Tibial nerve (tissue), 4 donors: ENCODE measurements around the gene CGNL1. TPM values are rescaled to one million over a fixed set of nuclear protein-coding genes. Genes with fewer than 3 reads are reported as not detected.
A peak's percentile ranks its signal among the peaks of the same experiment; 100 is the strongest.

ENCODE experiments used
- DNase-seq, 2 donors: peaks; one replicate each; pipeline ENCODE4 v3.0.0-alpha.2; 2019; ENCODE audit warnings: low spot score in 2 of 2
- H3K27ac ChIP-seq, 4 donors: fragments of 200-600 bp; sonication (generic) in 3 of 4; one replicate each; pipeline ENCODE4 v1.5.1; 2017 to 2019; ENCODE audit warnings: mild to moderate bottlenecking in 1 of 4
- H3K27me3 ChIP-seq, 2 donors: fragments of 200-600 bp; sonication (generic) in 1 of 2; one replicate each; pipeline versions ENCODE4 v1.5.1 to v1.6.0; 2017 to 2019
- H3K36me3 ChIP-seq, 3 donors: fragments of 200-600 bp; sonication (generic); one replicate each; pipeline ENCODE4 v1.5.1; 2018 to 2019
- H3K4me1 ChIP-seq, 4 donors: fragments of 200-600 bp; sonication (generic) in 3 of 4; one replicate each; pipeline ENCODE4 v1.5.1; 2017 to 2019
- H3K4me3 ChIP-seq, 4 donors: fragments of 200-600 bp; sonication (generic) in 3 of 4; one replicate each; pipeline ENCODE4 v1.5.1; 2017 to 2019; ENCODE audit warnings: mild to moderate bottlenecking in 1 of 4, moderate library complexity in 1 of 4
- H3K9me3 ChIP-seq, 4 donors: fragments of 200-600 bp; sonication (generic) in 3 of 4; one replicate each; pipeline ENCODE4 v1.5.1; 2017 to 2019
- CTCF ChIP-seq, 5 experiments: fragments of 200-600 bp in 3 of 5; fragments of 450-650 bp in 2 of 5; sonication (generic) in 3 of 5; IDR thresholded peaks; one replicate each; pipeline ENCODE4 v1.5.1; 2016 to 2019; ENCODE audit warnings: antibody characterized with exemption in 5 of 5, mild to moderate bottlenecking in 3 of 5, moderate library complexity in 2 of 5
- EP300 ChIP-seq, 2 donors: sonication (generic); formaldehyde crosslinking; IDR thresholded peaks; one replicate each; pipeline ENCODE4 v1.6.1; 2017; ENCODE audit warnings: antibody characterized with exemption in 2 of 2, mild to moderate bottlenecking in 1 of 2
- POLR2A ChIP-seq, 2 donors: fragments of 450-650 bp; IDR thresholded peaks; one replicate each; pipeline ENCODE4 v1.6.1; 2017; ENCODE audit warnings: antibody characterized with exemption in 2 of 2, mild to moderate bottlenecking in 2 of 2, moderate library complexity in 2 of 2
- WGBS, 2 donors: methylation state at CpG; one replicate each; pipeline ENCODE4 v1.1.5; 2018; 5-methylcytosine and 5-hydroxymethylcytosine counted together
- total RNA-seq, 4 donors: library from RNA; depleted of rRNA; stranded (reverse); fragments of >200 nt; gene quantifications; one replicate each; pipeline ENCODE4 v1.1.0, GENCODE V29; 2016

Gene CGNL1
- total RNA-seq, 4 donors from 2014 or later = 15.9 to 36.7 (median 29.2) TPM

DNA sequence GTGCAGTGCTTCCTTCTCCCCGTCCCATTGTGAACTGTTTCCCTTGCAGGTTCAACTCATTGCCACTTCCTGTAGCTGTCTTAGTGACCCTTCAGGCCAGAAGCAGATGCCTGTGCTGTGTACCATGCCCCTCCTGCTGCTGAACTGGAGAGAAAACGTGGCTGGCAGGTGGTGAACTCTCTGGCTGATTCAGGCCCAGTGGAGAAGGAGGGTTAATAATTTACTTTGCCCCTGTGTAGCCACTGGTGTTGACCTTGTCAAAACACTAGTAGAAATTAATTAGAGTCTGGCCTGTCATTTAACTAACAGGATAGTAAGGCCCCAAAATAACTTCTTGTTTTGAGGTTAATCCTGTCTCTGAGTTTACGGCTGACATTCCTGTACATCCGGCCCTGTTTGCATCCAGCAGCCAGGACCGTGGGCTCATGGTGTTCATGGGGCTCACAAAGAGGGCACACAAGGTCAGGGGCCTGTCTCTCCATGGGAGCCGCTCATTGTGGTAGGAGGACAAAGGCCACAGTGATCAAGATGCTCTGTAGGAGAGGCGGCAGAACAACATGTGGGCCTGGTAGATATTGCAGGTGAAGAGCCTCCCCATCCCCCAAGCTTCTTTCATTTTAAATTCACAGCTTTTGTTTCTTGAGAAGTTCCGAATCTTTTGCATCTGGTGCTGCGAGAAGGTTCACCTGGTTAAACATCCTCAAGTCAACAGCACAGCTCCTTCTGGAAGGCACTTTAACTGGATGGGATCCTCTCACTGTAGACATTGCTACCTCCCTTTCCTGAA is 101.6 kb downstream of the CGNL1 start:
- DNase-seq = no peak
- Histone ChIP-seq H3K9me3 (no peaks in the 10 kb centered on the region), H3K27ac (peak overlapping the region in 1 of 4 donors; percentile 59), H3K27me3 (no peaks in the 10 kb centered on the region), H3K4me3 (no peak overlapping the region), H3K36me3 (no peaks in the 10 kb centered on the region), H3K4me1 (peaks cover 0 to 17% (median 0%) of the 10 kb centered on the region in 4 donors)
- 68 to 77% methylated on average over 9 of the region's 9 CpGs for WGBS, 2 donors
- TF ChIP-seq POLR2A (IDR thresholded peaks at IDR 0.05) (no peak), CTCF (IDR thresholded peaks at IDR 0.05) (no peak), EP300 (IDR thresholded peaks at IDR 0.05) (no peak)

GRCh38 chr15:57479005-57479404 is 102.7 kb downstream of the CGNL1 start:
- no peak for DNase-seq
- H3K27ac ChIP-seq = no peak overlapping the region
- no peak overlapping the region for H3K4me3 ChIP-seq
- H3K36me3 ChIP-seq = no peaks in the 10 kb centered on the region
- no peaks in the 10 kb centered on the region for H3K9me3 ChIP-seq
- H3K27me3 ChIP-seq = no peaks in the 10 kb centered on the region
- peaks cover 0 to 17% (median 0%) of the 10 kb centered on the region in 4 donors for H3K4me1 ChIP-seq
- TF ChIP-seq POLR2A (IDR thresholded peaks at IDR 0.05) = no peak
- TF ChIP-seq EP300 (IDR thresholded peaks at IDR 0.05) = no peak
- no peak for TF ChIP-seq CTCF (IDR thresholded peaks at IDR 0.05)
- 50 to 100% methylated on average over 1 of the region's 1 CpG for WGBS, 2 donors

GRCh38 chr15:57481038-57481705 is 104.9 kb downstream of the CGNL1 start:
- Histone ChIP-seq H3K4me3 (no peak overlapping the region), H3K27ac (no peak overlapping the region), H3K9me3 (no peaks in the 10 kb centered on the region), H3K27me3 (no peaks in the 10 kb centered on the region), H3K36me3 (no peaks in the 10 kb centered on the region), H3K4me1 (peaks cover 0 to 13% (median 0%) of the 10 kb centered on the region in 4 donors)
- 82 to 87% methylated on average over 3 of the region's 3 CpGs for WGBS, 2 donors
- no peak for DNase-seq
- TF ChIP-seq EP300 (IDR thresholded peaks at IDR 0.05) (no peak), CTCF (IDR thresholded peaks at IDR 0.05) (no peak), POLR2A (IDR thresholded peaks at IDR 0.05) (no peak)

GRCh38 chr15:57485869-57486268 is 109.6 kb downstream of the CGNL1 start:
- Histone ChIP-seq H3K4me1 (no peaks in the 10 kb centered on the region), H3K36me3 (no peaks in the 10 kb centered on the region), H3K27me3 (no peaks in the 10 kb centered on the region), H3K4me3 (no peak overlapping the region), H3K9me3 (no peaks in the 10 kb centered on the region), H3K27ac (no peak overlapping the region)
- 23 to 33% methylated on average over 2 of the region's 2 CpGs for WGBS, 2 donors
- TF ChIP-seq POLR2A (IDR thresholded peaks at IDR 0.05) (no peak), CTCF (IDR thresholded peaks at IDR 0.05) (no peak), EP300 (IDR thresholded peaks at IDR 0.05) (no peak)
- DNase-seq = no peak

GRCh38 chr15:57486833-57487232 is 110.5 kb downstream of the CGNL1 start:
- H3K9me3 ChIP-seq = no peaks in the 10 kb centered on the region
- H3K27ac ChIP-seq = no peak overlapping the region
- no peak for DNase-seq
- no peaks in the 10 kb centered on the region for H3K4me1 ChIP-seq
- TF ChIP-seq EP300 (IDR thresholded peaks at IDR 0.05) (no peak), POLR2A (IDR thresholded peaks at IDR 0.05) (no peak), CTCF (IDR thresholded peaks at IDR 0.05) (no peak)
- H3K27me3 ChIP-seq = no peaks in the 10 kb centered on the region
- no peaks in the 10 kb centered on the region for H3K36me3 ChIP-seq
- no peak overlapping the region for H3K4me3 ChIP-seq
